GM23248 (cell line): ENCODE measurements around the gene FBXO11. TPM values are rescaled to one million over a fixed set of nuclear protein-coding genes. Genes with fewer than 3 reads are reported as not detected.

Experiments used
- DNase-seq: peaks from one replicate; pipeline ENCODE4 v3.0.0-alpha.2; 2015
- H2AFZ ChIP-seq: fragments of 200-600 bp; sonication (generic); 2 replicates; pipeline ENCODE4 v1.6.1; 2016; ENCODE audit warnings: antibody characterized with exemption
- H3F3A ChIP-seq: fragments of 200-600 bp; sonication (generic); 2 replicates; pipeline ENCODE4 v1.6.1; 2016; ENCODE audit warnings: mild to moderate bottlenecking, antibody characterized with exemption, mixed run types; ENCODE audit not compliant: insufficient read depth
- H3K27ac ChIP-seq: fragments of 200-600 bp; sonication (generic); 2 replicates; pipeline ENCODE4 v1.5.1; 2016; ENCODE audit warnings: mild to moderate bottlenecking
- H3K27me3 ChIP-seq: fragments of 200-600 bp; sonication (generic); replicated peaks from 2 replicates; pipeline ENCODE4 v1.6.1; 2016; ENCODE audit warnings: mild to moderate bottlenecking; ENCODE audit not compliant: insufficient read depth
- H3K36me3 ChIP-seq: fragments of 200-600 bp; sonication (generic); 2 replicates; pipeline ENCODE4 v1.6.1; 2016; ENCODE audit warnings: low read depth, mild to moderate bottlenecking
- H3K4me1 ChIP-seq: fragments of 200-600 bp; sonication (generic); 2 replicates; pipeline ENCODE4 v1.6.1; 2016; ENCODE audit warnings: mild to moderate bottlenecking; ENCODE audit not compliant: insufficient read depth
- H3K4me2 ChIP-seq: fragments of 200-600 bp; sonication (generic); one replicate; pipeline ENCODE4 v1.6.1; 2016; ENCODE audit warnings: mild to moderate bottlenecking; ENCODE audit not compliant: unreplicated experiment
- H3K4me3 ChIP-seq: fragments of 200-600 bp; sonication (generic); 2 replicates; pipeline ENCODE4 v1.5.1; 2016; ENCODE audit warnings: mild to moderate bottlenecking
- H3K79me2 ChIP-seq: fragments of 200-600 bp; sonication (generic); 2 replicates; pipeline ENCODE4 v1.6.1; 2016; ENCODE audit warnings: mild to moderate bottlenecking; ENCODE audit not compliant: insufficient read depth
- H3K9ac ChIP-seq: fragments of 200-600 bp; sonication (generic); 2 replicates; pipeline ENCODE4 v1.6.1; 2016; ENCODE audit warnings: mild to moderate bottlenecking
- H3K9me2 ChIP-seq: fragments of 200-600 bp; sonication (generic); 2 replicates; pipeline ENCODE4 v1.6.1; 2016; ENCODE audit warnings: mixed run types, mild to moderate bottlenecking, moderate library complexity; ENCODE audit not compliant: insufficient read depth
- H3K9me3 ChIP-seq: fragments of 200-600 bp; sonication (generic); one replicate; pipeline ENCODE4 v1.6.1; 2017; ENCODE audit warnings: low read depth
- H4K20me1 ChIP-seq: fragments of 200-600 bp; sonication (generic); 2 replicates; pipeline ENCODE4 v1.6.0; 2016; ENCODE audit not compliant: insufficient read depth
- EZH2 ChIP-seq: fragments of 200-600 bp; sonication (generic); IDR thresholded peaks from 2 replicates; pipeline ENCODE4 v1.6.1; 2018; ENCODE audit warnings: antibody characterized with exemption, mild to moderate bottlenecking; ENCODE audit not compliant: insufficient read depth, poor library complexity, severe bottlenecking
- EZH2phosphoT487 ChIP-seq: fragments of 200-600 bp; sonication (generic); IDR thresholded peaks from 2 replicates; pipeline ENCODE4 v1.6.1; 2018; ENCODE audit warnings: antibody characterized with exemption, moderate library complexity, mild to moderate bottlenecking, low read depth; ENCODE audit not compliant: insufficient read depth
- WGBS, 2 experiments: methylation state at CpG; one replicate each; pipeline ENCODE4 v1.1.6; 2015 to 2017; ENCODE audit warnings: low lambda C conversion rate in 2 of 2, low coverage in 1 of 2; ENCODE audit errors: missing lambda C conversion rate in 2 of 2; 5-methylcytosine and 5-hydroxymethylcytosine counted together
- in situ Hi-C: fragments of 300-500 bp; cut with MboI; formaldehyde crosslinking; loops from 2 replicates; pipeline ENCODE4 v1.15.0; 2020
- polyA plus RNA-seq: library from polyadenylated mRNA; unstranded; fragments of >200 nt; fragmentation: Nextera tagmentation; extraction: Ambion mirVana; gene quantifications from 2 replicates; pipeline ENCODE4 v1.2.1, GENCODE V29; 2016
- total RNA-seq: library from RNA; depleted of rRNA; stranded (reverse); fragments of >200 nt; shearing (Covaris generic); gene quantifications from 2 replicates; pipeline ENCODE4 v1.2.3, GENCODE V29; 2014

Gene FBXO11
- total and polyA plus RNA-seq, 2 experiments from 2014 or later, result 15.7 to 25.8 TPM

GRCh38 chr2:47809903-47810302, 96.4 kb downstream of the FBXO11 start:
- Histone ChIP-seq H3K4me3 (no peak overlapping the region), H2AFZ (no peak overlapping the region), H3K36me3 (peaks cover 84% of the 10 kb centered on the region), H3K79me2 (peaks cover 6% of the 10 kb centered on the region; the same call in 1 of the 2 replicates), H3K9me3 (no peaks in the 10 kb centered on the region), H3K4me1 (no peaks in the 10 kb centered on the region), H3K9ac (no peak overlapping the region), H3F3A (peaks cover 64% of the 10 kb centered on the region), H3K27ac (no peak overlapping the region), H3K27me3 (no peaks in the 10 kb centered on the region), H4K20me1 (no peaks in the 10 kb centered on the region; the same call in 1 of the 2 replicates), H3K9me2 (no peaks in the 10 kb centered on the region), H3K4me2 (no peak overlapping the region)
- in situ Hi-C loops, result no loop called here
- no peak for TF ChIP-seq EZH2phosphoT487
- TF ChIP-seq EZH2, result no peak
- DNase-seq, result no peak
- 90% methylated on average over 2 of the region's 2 CpGs for WGBS, 2 experiments

GRCh38 chr2:47808614-47809013, 97.7 kb downstream of the FBXO11 start:
- in situ Hi-C loops, result no loop called here
- peaks cover 75% of the 10 kb centered on the region for H3F3A ChIP-seq
- no peak for DNase-seq
- no peak overlapping the region for H3K9ac ChIP-seq
- H3K4me3 ChIP-seq, result no peak overlapping the region
- WGBS, 2 experiments, result 95 to 97% methylated on average over 4 of the region's 4 CpGs
- H3K36me3 ChIP-seq, result peaks cover 87% of the 10 kb centered on the region
- H4K20me1 ChIP-seq, result no peaks in the 10 kb centered on the region; the same call in 1 of the 2 replicates
- no peak overlapping the region for H3K4me2 ChIP-seq
- no peak overlapping the region for H3K27ac ChIP-seq
- H3K79me2 ChIP-seq, result peaks cover 18% of the 10 kb centered on the region
- no peaks in the 10 kb centered on the region for H3K9me2 ChIP-seq
- no peaks in the 10 kb centered on the region for H3K9me3 ChIP-seq
- H3K4me1 ChIP-seq, result no peaks in the 10 kb centered on the region
- TF ChIP-seq EZH2 (no peak), EZH2phosphoT487 (no peak)
- no peaks in the 10 kb centered on the region for H3K27me3 ChIP-seq
- no peak overlapping the region for H2AFZ ChIP-seq

- WGBS, 2 experiments, result 84 to 86% methylated on average over 6 of the region's 6 CpGs
- H3K36me3 ChIP-seq, result peaks cover 88% of the 10 kb centered on the region
- no peak overlapping the region for H3K27ac ChIP-seq
- H3K4me1 ChIP-seq, result no peaks in the 10 kb centered on the region
- no peak overlapping the region for H2AFZ ChIP-seq
- DNase-seq, result no peak
- no peaks in the 10 kb centered on the region for H4K20me1 ChIP-seq
- peaks cover 44% of the 10 kb centered on the region for H3K79me2 ChIP-seq
- TF ChIP-seq EZH2 (no peak), EZH2phosphoT487 (no peak)
- H3K9me3 ChIP-seq, result no peaks in the 10 kb centered on the region
- H3K4me3 ChIP-seq, result no peak overlapping the region
- no peaks in the 10 kb centered on the region for H3K27me3 ChIP-seq
- no peak overlapping the region for H3K9ac ChIP-seq
- no peaks in the 10 kb centered on the region for H3K9me2 ChIP-seq
- H3F3A ChIP-seq, result peaks cover 78% of the 10 kb centered on the region
- H3K4me2 ChIP-seq, result no peak overlapping the region
- in situ Hi-C loops, result no loop called here
These were observed 100.4 kb downstream of the FBXO11 start for GRCh38 chr2:47805850-47806249.

- peaks cover 92% of the 10 kb centered on the region for H3K36me3 ChIP-seq
- TF ChIP-seq EZH2, result no peak
- no peak for TF ChIP-seq EZH2phosphoT487
These were observed 102.5 kb downstream of the FBXO11 start for GRCh38 chr2:47803770-47804169.

GRCh38 chr2:47803363-47803762, 102.9 kb downstream of the FBXO11 start:
- Histone ChIP-seq H3K4me1 (no peaks in the 10 kb centered on the region), H3K4me2 (no peak overlapping the region), H3K36me3 (peaks cover 92% of the 10 kb centered on the region), H4K20me1 (no peaks in the 10 kb centered on the region), H3K4me3 (no peak overlapping the region), H3K27me3 (no peaks in the 10 kb centered on the region), H3K79me2 (peaks cover 69% of the 10 kb centered on the region), H3K27ac (no peak overlapping the region), H3K9me3 (no peaks in the 10 kb centered on the region), H3K9me2 (no peaks in the 10 kb centered on the region), H3F3A (peaks cover 72% of the 10 kb centered on the region), H2AFZ (no peak overlapping the region), H3K9ac (no peak overlapping the region)
- in situ Hi-C loops, result no loop called here
- TF ChIP-seq EZH2phosphoT487 (no peak), EZH2 (no peak)
- no peak for DNase-seq
- WGBS, 2 experiments, result 97 to 98% methylated on average over 7 of the region's 7 CpGs

More at GRCh38 chr2:47803770-47804169, 102.5 kb downstream of the FBXO11 start:
- no peaks in the 10 kb centered on the region for H3K9me2 ChIP-seq
- no peak overlapping the region for H3K4me3 ChIP-seq
- H3K27me3 ChIP-seq, result no peaks in the 10 kb centered on the region
- no peak for DNase-seq
- H3K9ac ChIP-seq, result no peak overlapping the region
- H3F3A ChIP-seq, result peaks cover 71% of the 10 kb centered on the region
- no peak overlapping the region for H3K27ac ChIP-seq
- no peaks in the 10 kb centered on the region for H3K9me3 ChIP-seq
- 95 to 98% methylated on average over 1 of the region's 1 CpG for WGBS, 2 experiments
- peaks cover 65% of the 10 kb centered on the region for H3K79me2 ChIP-seq
- H3K4me1 ChIP-seq, result no peaks in the 10 kb centered on the region
- H3K4me2 ChIP-seq, result no peak overlapping the region
- H4K20me1 ChIP-seq, result no peaks in the 10 kb centered on the region
- in situ Hi-C loops, result no loop called here
- H2AFZ ChIP-seq, result no peak overlapping the region
